Mesenchymal stem cell (in vitro differentiated cells and primary cell): ENCODE measurements around the gene EVC.
"Not testable (repeated sequence)": the region's sequence is repeated elsewhere in the genome, so short reads cannot be mapped to it uniquely, and the experiment has no call there.

Experiments used
- DNase-seq: peaks from one replicate; pipeline ENCODE4 v3.0.0-alpha.2; 2013
- H2AFZ ChIP-seq: one replicate; pipeline ENCODE4 v1.6.1; 2013; ENCODE audit warnings: low read depth, mild to moderate bottlenecking, control low read depth, inconsistent platforms, low read length, moderate library complexity
- H2AK5ac ChIP-seq: 2 replicates; pipeline ENCODE4 v1.6.1; 2013; ENCODE audit warnings: low read length, moderate library complexity, mild to moderate bottlenecking, inconsistent platforms; ENCODE audit not compliant: severe bottlenecking
- H2BK120ac ChIP-seq: one replicate; pipeline ENCODE4 v1.6.1; 2013; ENCODE audit warnings: low read depth, mild to moderate bottlenecking, inconsistent platforms, low read length, moderate library complexity
- H2BK12ac ChIP-seq, 2 experiments: one replicate each; pipeline ENCODE4 v1.6.1; 2013; ENCODE audit warnings: inconsistent platforms in 2 of 2, low read length in 2 of 2, mild to moderate bottlenecking in 2 of 2, moderate library complexity in 2 of 2, control low read depth in 1 of 2
- H2BK15ac ChIP-seq: one replicate; pipeline ENCODE4 v1.6.1; 2013; ENCODE audit warnings: mild to moderate bottlenecking, low read depth, inconsistent platforms; ENCODE audit not compliant: poor library complexity, severe bottlenecking
- H2BK5ac ChIP-seq: 2 replicates; pipeline ENCODE4 v1.6.1; 2013; ENCODE audit warnings: low read depth, mild to moderate bottlenecking, low read length, control low read depth, inconsistent platforms; ENCODE audit not compliant: poor library complexity, severe bottlenecking
- H3K14ac ChIP-seq, 2 experiments: one replicate each; pipeline ENCODE4 v1.6.1; 2013; ENCODE audit warnings: inconsistent platforms in 2 of 2, low read length in 2 of 2, control low read depth in 1 of 2, mild to moderate bottlenecking in 1 of 2, moderate library complexity in 1 of 2
- H3K18ac ChIP-seq, 2 experiments: one replicate each; pipeline ENCODE4 v1.6.1; 2013; ENCODE audit warnings: inconsistent platforms in 2 of 2, low read length in 2 of 2, control low read depth in 1 of 2, low read depth in 1 of 2, mild to moderate bottlenecking in 1 of 2
- H3K23ac ChIP-seq, 2 experiments: one replicate each; pipeline ENCODE4 v1.6.1; 2013; ENCODE audit warnings: inconsistent platforms in 2 of 2, low read length in 2 of 2, mild to moderate bottlenecking in 2 of 2, moderate library complexity in 2 of 2, control low read depth in 1 of 2
- H3K27ac ChIP-seq: 2 replicates; pipeline ENCODE4 v1.5.1; 2013; ENCODE audit warnings: mild to moderate bottlenecking, moderate library complexity, low read length, control low read depth, inconsistent platforms; ENCODE audit not compliant: poor library complexity, severe bottlenecking
- H3K27me3 ChIP-seq, 2 experiments: 2 replicates each; pipeline versions ENCODE4 v1.6.1 to v1.7.0; 2013; ENCODE audit warnings: low read length in 2 of 2, mild to moderate bottlenecking in 2 of 2, moderate library complexity in 2 of 2, control low read depth in 1 of 2, inconsistent platforms in 1 of 2; ENCODE audit not compliant: control insufficient read depth in 1 of 2, insufficient read depth in 1 of 2
- H3K36me3 ChIP-seq, 2 experiments: 2 replicates each; pipeline versions ENCODE4 v1.6.1 to v1.7.0; 2013; ENCODE audit warnings: low read length in 2 of 2, control low read depth in 1 of 2, inconsistent platforms in 1 of 2, low read depth in 1 of 2, mild to moderate bottlenecking in 1 of 2; ENCODE audit not compliant: insufficient read depth in 2 of 2, control insufficient read depth in 1 of 2
- H3K4ac ChIP-seq, 2 experiments: one replicate each; pipeline ENCODE4 v1.6.1; 2013; ENCODE audit warnings: inconsistent platforms in 2 of 2, low read length in 2 of 2, mild to moderate bottlenecking in 2 of 2, moderate library complexity in 2 of 2, control low read depth in 1 of 2, low read depth in 1 of 2
- H3K4me1 ChIP-seq: 2 replicates; pipeline ENCODE4 v1.6.1; 2013; ENCODE audit warnings: low read depth, low read length, control low read depth; ENCODE audit not compliant: control insufficient read depth, insufficient read depth
- H3K4me2 ChIP-seq: 2 replicates; pipeline ENCODE4 v1.6.1; 2013; ENCODE audit warnings: low read length, mild to moderate bottlenecking, inconsistent platforms; ENCODE audit not compliant: poor library complexity, severe bottlenecking
- H3K4me3 ChIP-seq, 2 experiments: 2 replicates each; pipeline versions ENCODE4 v1.5.1 to v1.7.0; 2013; ENCODE audit warnings: low read length in 2 of 2, mild to moderate bottlenecking in 2 of 2, control low read depth in 1 of 2, low read depth in 1 of 2; ENCODE audit not compliant: insufficient read depth in 1 of 2
- H3K79me1 ChIP-seq: replicated peaks from 2 replicates; pipeline ENCODE4 v1.6.1; 2013; ENCODE audit warnings: mild to moderate bottlenecking, control low read depth, low read length, inconsistent platforms; ENCODE audit not compliant: poor library complexity, severe bottlenecking
- H3K9ac ChIP-seq: 2 replicates; pipeline ENCODE4 v1.7.0; 2013; ENCODE audit warnings: mild to moderate bottlenecking, low read length, moderate library complexity
- H3K9me3 ChIP-seq: 2 replicates; pipeline ENCODE4 v1.7.0; 2013; ENCODE audit warnings: mild to moderate bottlenecking, low read length; ENCODE audit not compliant: control insufficient read depth
- H4K8ac ChIP-seq: one replicate; pipeline ENCODE4 v1.6.1; 2013; ENCODE audit warnings: inconsistent platforms, mild to moderate bottlenecking, low read length, moderate library complexity
- H4K91ac ChIP-seq: one replicate; pipeline ENCODE4 v1.6.1; 2013; ENCODE audit warnings: mild to moderate bottlenecking, low read length, inconsistent platforms
- WGBS: methylation state at CpG from one replicate; pipeline ENCODE4 v1.1.7; 2013; ENCODE audit warnings: mixed read lengths; 5-methylcytosine and 5-hydroxymethylcytosine counted together

The EVC gene

GRCh38 chr4:5852523-5853202 lies 141.7 kb downstream of the EVC start:
- H3K23ac ChIP-seq: no peak overlapping the region
- H3K36me3 ChIP-seq: no peaks in the 10 kb centered on the region
- no peak overlapping the region for H3K9ac ChIP-seq
- peaks cover 21 to 52% of the 10 kb centered on the region in 2 experiments for H3K27me3 ChIP-seq
- H2AFZ ChIP-seq: no peak overlapping the region
- no peak overlapping the region for H2BK5ac ChIP-seq
- WGBS: 90% methylated on average over 9 of the region's 9 CpGs
- H4K91ac ChIP-seq: no peak overlapping the region
- H4K8ac ChIP-seq: no peak overlapping the region
- H2AK5ac ChIP-seq: no peak overlapping the region
- no peak for DNase-seq
- no peak overlapping the region for H3K14ac ChIP-seq
- no peak overlapping the region for H3K27ac ChIP-seq
- H3K4me1 ChIP-seq: no peaks in the 10 kb centered on the region
- H2BK12ac ChIP-seq: no peak overlapping the region
- no peak overlapping the region for H3K4me2 ChIP-seq
- no peaks in the 10 kb centered on the region for H3K79me1 ChIP-seq
- peak overlapping the region; percentile 70 for H2BK15ac ChIP-seq
- H3K9me3 ChIP-seq: peaks cover under 1% of the 10 kb centered on the region
- no peak overlapping the region for H2BK120ac ChIP-seq
- no peak overlapping the region for H3K4me3 ChIP-seq
- H3K18ac ChIP-seq: no peak overlapping the region
- H3K4ac ChIP-seq: no peak overlapping the region

GRCh38 chr4:5854929-5855328 lies 143.9 kb downstream of the EVC start:
- Histone ChIP-seq H3K27ac (no peak overlapping the region), H2BK120ac (no peak overlapping the region), H3K4me2 (no peak overlapping the region), H4K91ac (no peak overlapping the region), H2AFZ (no peak overlapping the region), H3K4me1 (no peaks in the 10 kb centered on the region), H4K8ac (no peak overlapping the region), H3K18ac (no peak overlapping the region), H2AK5ac (no peak overlapping the region), H2BK12ac (no peak overlapping the region), H3K79me1 (no peaks in the 10 kb centered on the region), H3K36me3 (no peaks in the 10 kb centered on the region), H3K4ac (no peak overlapping the region), H3K14ac (no peak overlapping the region), H3K9me3 (peaks cover 3% of the 10 kb centered on the region), H2BK15ac (no peak overlapping the region), H3K9ac (no peak overlapping the region), H3K23ac (no peak overlapping the region), H2BK5ac (no peak overlapping the region), H3K4me3 (no peak overlapping the region), H3K27me3 (peaks cover 23 to 39% of the 10 kb centered on the region in 2 experiments)
- no peak for DNase-seq
- WGBS: 100% methylated on average over 1 of the region's 3 CpGs

GRCh38 chr4:5856362-5856761 lies 145.4 kb downstream of the EVC start:
- not testable (repeated sequence) for H3K9ac ChIP-seq, H2BK15ac ChIP-seq, H3K14ac ChIP-seq, H2AK5ac ChIP-seq, H2BK12ac ChIP-seq, H3K9me3 ChIP-seq, H3K18ac ChIP-seq, H3K23ac ChIP-seq, H3K4ac ChIP-seq, H3K4me1 ChIP-seq, H2AFZ ChIP-seq, H3K4me3 ChIP-seq, H4K91ac ChIP-seq, H3K36me3 ChIP-seq, H3K4me2 ChIP-seq, H4K8ac ChIP-seq, H2BK120ac ChIP-seq, H3K79me1 ChIP-seq, H3K27ac ChIP-seq, H2BK5ac ChIP-seq, DNase-seq
- H3K27me3 ChIP-seq: peaks cover 18 to 37% of the 10 kb centered on the region in 2 experiments
- 95% methylated on average over 3 of the region's 3 CpGs for WGBS

GRCh38 chr4:5857199-5857598 lies 146.2 kb downstream of the EVC start:
- H3K36me3 ChIP-seq: no peaks in the 10 kb centered on the region
- H3K14ac ChIP-seq: no peak overlapping the region
- H3K4ac ChIP-seq: no peak overlapping the region
- H3K4me2 ChIP-seq: no peak overlapping the region
- H3K27me3 ChIP-seq: peaks cover 16 to 37% of the 10 kb centered on the region in 2 experiments
- no peak overlapping the region for H4K91ac ChIP-seq
- H2BK120ac ChIP-seq: no peak overlapping the region
- H2AFZ ChIP-seq: no peak overlapping the region
- H3K4me3 ChIP-seq: no peak overlapping the region
- DNase-seq: no peak
- no peak overlapping the region for H2BK12ac ChIP-seq
- H3K79me1 ChIP-seq: no peaks in the 10 kb centered on the region
- no peak overlapping the region for H2AK5ac ChIP-seq
- H3K18ac ChIP-seq: no peak overlapping the region
- WGBS: 85% methylated on average over 2 of the region's 2 CpGs
- H3K4me1 ChIP-seq: no peaks in the 10 kb centered on the region
- peaks cover 3% of the 10 kb centered on the region for H3K9me3 ChIP-seq
- H3K27ac ChIP-seq: no peak overlapping the region
- no peak overlapping the region for H2BK5ac ChIP-seq
- no peak overlapping the region for H4K8ac ChIP-seq
- no peak overlapping the region for H3K9ac ChIP-seq
- no peak overlapping the region for H2BK15ac ChIP-seq
- no peak overlapping the region for H3K23ac ChIP-seq
